Ovary (tissue), 9 donors: ENCODE measurements around the gene HMG20B. TPM values are rescaled to one million over a fixed set of nuclear protein-coding genes. Genes with fewer than 3 reads are reported as not detected.

Experiments used
- DNase-seq, 5 donors: peaks; one replicate each; pipeline ENCODE4 v3.0.0-alpha.2; 2019 to 2020
- H3K27ac ChIP-seq, 2 donors: fragments of 200-600 bp; one replicate each; pipeline versions ENCODE4 v1.5.1 to v1.8.0; 2019 to 2022
- H3K27me3 ChIP-seq: fragments of 200-600 bp; one replicate; pipeline ENCODE4 v1.8.0; 2022
- H3K36me3 ChIP-seq: fragments of 200-600 bp; sonication (generic); one replicate; pipeline ENCODE4 v1.5.1; 2019
- H3K4me1 ChIP-seq: one replicate; pipeline ENCODE4 v1.8.1; 2013; ENCODE audit warnings: mild to moderate bottlenecking, moderate library complexity; ENCODE audit not compliant: insufficient read depth
- H3K4me3 ChIP-seq: fragments of 200-600 bp; sonication (generic); one replicate; pipeline ENCODE4 v1.5.1; 2017
- H3K9me3 ChIP-seq, 2 donors: fragments of 200-600 bp in 1 of 2; sonication (generic) in 1 of 2; one replicate each; pipeline versions ENCODE4 v1.5.1 to v1.8.1; 2013 to 2019; ENCODE audit warnings: mild to moderate bottlenecking in 1 of 2, moderate library complexity in 1 of 2
- CTCF ChIP-seq, 3 donors: fragments of 450-650 bp in 2 of 3; fragments of 200-600 bp in 1 of 3; IDR thresholded peaks; one replicate each; pipeline versions ENCODE4 v1.5.1 to v1.8.0; 2016 to 2022; ENCODE audit warnings: antibody characterized with exemption in 3 of 3, mild to moderate bottlenecking in 1 of 3
- EP300 ChIP-seq: sonication (generic); formaldehyde crosslinking; IDR thresholded peaks from one replicate; pipeline ENCODE4 v1.6.1; 2017; ENCODE audit warnings: antibody characterized with exemption
- POLR2A ChIP-seq: fragments of 450-650 bp; IDR thresholded peaks from one replicate; pipeline ENCODE4 v1.6.1; 2017; ENCODE audit warnings: antibody characterized with exemption, mild to moderate bottlenecking, moderate library complexity
- WGBS, 3 donors: extraction: QIAGEN DNeasy Blood & Tissue Kit in 1 of 3; methylation state at CpG; one replicate each; pipeline versions ENCODE4 v1.1.5 to v1.1.7; 2013 to 2017; 5-methylcytosine and 5-hydroxymethylcytosine counted together
- intact Hi-C, 4 donors: fragments of 100-400 bp; cut with DNase I; formaldehyde crosslinking; loops; one replicate each; pipeline versions ENCODE4 v1.11.0 to v1.15.1; 2022 to 2023
- polyA plus RNA-seq, 2 donors: library from polyadenylated mRNA; stranded (reverse); fragments of 200-250 nt in 1 of 2; fragments of 350-450 nt in 1 of 2; fragmentation: Illumina TruSeq in 1 of 2; extraction: RNeasy Lipid Tissue Mini Kit (QIAGEN cat#74804) in 1 of 2; gene quantifications; one replicate each; pipeline ENCODE4 v1.2.3, GENCODE V29; 2013 to 2014
- total RNA-seq, 7 donors: library from RNA; depleted of rRNA in 2 of 7; stranded (reverse); fragments of >200 nt in 2 of 7; fragmentation: NEBNext Ultra II Directional in 3 of 7; extraction: Animal tissue kit (Norgen Biotek cat#: 25700) in 3 of 7; gene quantifications; one replicate each; pipeline versions ENCODE4 v1.1.0 to v1.2.4, GENCODE V29; 2016 to 2023
- donor health status: DM: no; HTN: no; CAD: no; lungs with moderate emphysema.
- donor health status: DM: no; HTN: no; CAD: no.
- donor health status: Bipolar disorder and iron deficiency.
- donor health status: DM: yes; HTN: yes; CAD: no.
- donor health status: DM: no; HTN: no; CAD: no.
- donor health status: DM: yes; HTN: yes; CAD: no.

HMG20B gene
- total and polyA plus RNA-seq, 9 donors = 33.2 to 109 (median 60.3) TPM

- Histone ChIP-seq H3K4me1 (peaks cover 9% of the 10 kb centered on the region), H3K4me3 (no peak overlapping the region), H3K9me3 (no peaks in the 10 kb centered on the region), H3K27me3 (no peaks in the 10 kb centered on the region), H3K27ac (no peak overlapping the region), H3K36me3 (no peaks in the 10 kb centered on the region)
- DNase-seq = peak; percentile 62 to 87 (median 72)
- intact Hi-C loops = no loop called here
- TF ChIP-seq EP300 (no peak), POLR2A (no peak), CTCF (IDR thresholded peaks at IDR 0.05) (no peak)
- 45 to 51% (median 46%) methylated on average over 12 of the region's 12 CpGs for WGBS, 3 donors
Observed at GRCh38 chr19:3533563-3534216, 39.1 kb upstream of the HMG20B start.

GRCh38 chr19:3534375-3535234 lies 38.1 kb upstream of the HMG20B start:
- intact Hi-C loops = no loop called here
- H3K4me3 ChIP-seq = no peak overlapping the region
- WGBS, 3 donors = 89 to 91% (median 90%) methylated on average over 35 to 38 of the region's 38 CpGs
- H3K9me3 ChIP-seq = no peaks in the 10 kb centered on the region
- TF ChIP-seq CTCF (IDR thresholded peaks at IDR 0.05) (no peak), POLR2A (no peak), EP300 (no peak)
- no peaks in the 10 kb centered on the region for H3K36me3 ChIP-seq
- H3K27me3 ChIP-seq = no peaks in the 10 kb centered on the region
- peaks cover 9% of the 10 kb centered on the region for H3K4me1 ChIP-seq
- DNase-seq = peak in 2 of 5 donors; percentile 24 to 33
- H3K27ac ChIP-seq = no peak overlapping the region

- Histone ChIP-seq H3K27ac (no peak overlapping the region), H3K36me3 (no peaks in the 10 kb centered on the region)
- TF ChIP-seq CTCF (IDR thresholded peaks at IDR 0.05) (no peak), POLR2A (no peak), EP300 (no peak)
Observed at GRCh38 chr19:3535235-3535535, 37.6 kb upstream of the HMG20B start.

GRCh38 chr19:3535563-3535965 lies 37.2 kb upstream of the HMG20B start:
- TF ChIP-seq CTCF (IDR thresholded peaks at IDR 0.05) = no peak
- no peak for TF ChIP-seq POLR2A
- TF ChIP-seq EP300 = no peak
- Histone ChIP-seq H3K36me3 (no peaks in the 10 kb centered on the region), H3K9me3 (no peaks in the 10 kb centered on the region), H3K4me1 (peaks cover 9% of the 10 kb centered on the region), H3K27me3 (no peaks in the 10 kb centered on the region), H3K4me3 (no peak overlapping the region), H3K27ac (peak overlapping the region in 1 of 2 donors; percentile 78)
- 89 to 92% (median 91%) methylated on average over 14 of the region's 14 CpGs for WGBS, 3 donors
- intact Hi-C loops = no loop called here
- DNase-seq = peak in 3 of 5 donors; percentile 14 to 36 (median 35)

More at GRCh38 chr19:3535235-3535535, 37.6 kb upstream of the HMG20B start:
- Histone ChIP-seq H3K9me3 (no peaks in the 10 kb centered on the region), H3K27me3 (no peaks in the 10 kb centered on the region), H3K4me1 (peaks cover 9% of the 10 kb centered on the region), H3K4me3 (no peak overlapping the region)
- DNase-seq = peak in 1 of 5 donors; percentile 26
- intact Hi-C loops = no loop called here
- WGBS, 3 donors = 92 to 100% (median 95%) methylated on average over 7 to 9 of the region's 9 CpGs
